PC-9 (cell line): ENCODE data around the gene NHEJ1.

ENCODE experiments used
- CTCF ChIP-seq: fragments of 200-600 bp; sonication (generic); conservative IDR thresholded peaks from 2 replicates; pipeline ENCODE4 v1.6.1; 2017; ENCODE audit warnings: mixed run types, antibody characterized with exemption, mild to moderate bottlenecking, moderate library complexity
- EZH2 ChIP-seq: fragments of 200-600 bp; sonication (generic); IDR thresholded peaks from 2 replicates; pipeline ENCODE4 v1.8.0; 2017; ENCODE audit warnings: antibody characterized with exemption, low read depth

- no peak for TF ChIP-seq CTCF
- TF ChIP-seq EZH2, result no peak
Measured at GRCh38 chr2:219169930-219170654, 9.5 kb upstream of the NHEJ1 start, which contains the start of gene SLC23A3.
